GM18951 (cell line): Measurements from ENCODE around the gene DPYSL3.

ENCODE experiments used
- POLR2A ChIP-seq: IDR thresholded peaks from 4 replicates; pipeline ENCODE4 v1.6.1; 2011; ENCODE audit warnings: mild to moderate bottlenecking; ENCODE audit not compliant: insufficient read length, insufficient read depth; ENCODE audit errors: extremely low read depth
- in situ Hi-C: fragments of 300-500 bp; cut with MboI; formaldehyde crosslinking; loops from one replicate; pipeline ENCODE4 v1.12.0; 2022; ENCODE audit warnings: low sequenced_read_pairs, mixed read lengths, inconsistent platforms; ENCODE audit not compliant: unreplicated experiment

The DPYSL3 gene

DNA sequence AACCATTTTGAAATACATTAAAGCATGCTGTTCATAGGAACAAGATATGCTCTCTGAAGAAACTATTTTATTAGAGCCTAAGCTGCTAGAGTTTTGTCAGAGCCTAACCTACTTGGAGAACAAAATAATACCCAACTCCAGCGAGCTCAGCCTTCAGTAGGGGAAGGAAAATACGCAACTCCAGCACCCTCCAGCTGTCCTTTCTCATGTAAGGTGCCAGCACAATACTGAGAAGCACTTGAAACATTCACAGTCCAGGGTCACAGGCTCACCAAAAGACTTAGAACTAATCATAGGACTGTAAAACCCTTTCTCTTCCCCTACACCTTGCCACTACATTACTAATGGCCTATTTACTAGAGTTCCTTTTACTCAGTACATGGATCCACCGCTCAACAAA is 18.9 kb downstream of the DPYSL3 start:
- no peak for TF ChIP-seq POLR2A
- in situ Hi-C loops: no loop called here

DNA sequence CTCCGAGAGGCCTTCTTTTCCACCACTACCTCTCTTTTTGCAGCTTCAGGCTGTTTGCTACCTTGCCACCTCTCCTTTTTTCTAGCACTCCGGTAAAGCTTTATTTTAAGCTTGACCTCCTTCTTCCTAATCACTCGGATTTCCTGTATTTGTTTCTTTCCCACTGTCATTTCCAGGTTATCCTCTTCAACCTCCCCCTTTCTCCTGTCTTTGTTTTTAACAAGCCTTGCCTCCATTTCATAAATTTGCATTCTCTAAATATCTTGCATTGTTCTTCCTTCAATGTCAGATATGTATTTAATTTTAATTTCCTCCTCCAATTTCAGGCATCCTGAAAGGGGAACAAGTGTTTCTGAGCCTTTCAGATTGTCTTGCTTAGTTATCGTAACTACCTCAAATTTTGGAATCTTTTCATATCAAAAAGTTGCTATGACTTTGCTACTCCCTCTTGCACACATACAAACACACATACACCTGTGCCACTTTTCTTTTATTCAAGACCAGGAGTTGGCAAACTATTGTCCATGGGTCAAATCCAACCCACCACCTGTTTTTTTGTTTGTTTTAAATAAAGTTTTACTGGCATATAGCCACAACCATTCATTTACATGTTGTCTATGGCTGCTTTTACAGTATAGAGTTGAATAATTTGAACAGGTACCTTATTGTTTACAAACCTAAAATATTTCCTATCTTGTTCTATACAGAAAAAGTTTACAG is 22.7 kb downstream of the DPYSL3 start:
- TF ChIP-seq POLR2A: no peak
- in situ Hi-C loops: no loop called here

DNA sequence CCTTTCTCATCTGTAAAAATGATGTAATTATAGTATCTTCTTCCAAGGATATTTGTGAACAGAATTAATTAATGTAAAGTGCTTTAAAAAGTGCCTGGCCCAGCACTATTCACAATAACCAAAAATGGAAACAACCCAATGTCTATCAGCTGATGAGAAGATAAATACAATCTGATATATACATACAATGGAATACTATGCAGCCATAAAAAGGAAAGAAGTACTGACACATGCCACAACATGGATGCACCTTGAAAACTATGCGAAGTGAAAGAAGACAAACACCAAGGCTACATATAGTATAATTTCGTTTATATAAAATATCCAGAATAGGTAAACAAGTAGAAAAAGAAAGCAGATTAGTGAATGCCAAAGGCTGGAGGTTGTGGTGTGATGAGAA is 24.1 kb downstream of the DPYSL3 start:
- no peak for TF ChIP-seq POLR2A
- in situ Hi-C loops: no loop called here

DNA sequence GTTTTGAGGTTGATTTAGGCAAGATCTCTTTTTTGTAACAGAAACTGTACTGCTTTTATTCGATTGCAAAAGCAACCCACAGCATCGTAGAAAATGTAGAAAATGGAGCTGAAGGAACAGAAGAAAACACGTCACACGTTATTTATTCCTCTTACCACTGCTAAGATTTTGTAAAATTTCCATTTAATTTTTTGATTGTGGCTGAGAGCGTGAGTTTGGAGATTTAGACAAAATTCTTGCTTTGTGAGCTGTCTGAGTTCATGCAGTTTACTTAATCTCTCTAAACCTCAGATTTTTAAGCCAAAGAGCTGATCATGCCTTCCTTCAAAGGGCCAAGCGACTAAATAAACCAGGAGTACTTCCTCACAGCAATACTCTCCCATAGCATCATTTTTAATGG is 24.8 kb downstream of the DPYSL3 start:
- in situ Hi-C loops: no loop called here
- TF ChIP-seq POLR2A: no peak

DNA sequence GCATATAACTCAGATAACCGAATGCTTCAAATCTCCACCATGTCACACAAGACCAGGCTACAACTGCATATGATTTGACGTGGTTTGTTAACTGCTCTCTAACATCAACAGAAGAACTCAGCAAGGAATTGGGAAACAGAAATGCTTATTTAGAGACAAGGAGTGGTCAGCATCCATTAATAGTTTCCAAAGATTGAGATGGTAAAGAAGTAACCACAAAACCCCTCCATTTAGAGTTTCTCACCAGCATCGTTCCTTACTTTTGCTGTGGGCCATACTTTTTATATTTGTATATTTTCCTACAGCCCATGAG is 25.2 kb downstream of the DPYSL3 start:
- in situ Hi-C loops: no loop called here
- TF ChIP-seq POLR2A: no peak

DNA sequence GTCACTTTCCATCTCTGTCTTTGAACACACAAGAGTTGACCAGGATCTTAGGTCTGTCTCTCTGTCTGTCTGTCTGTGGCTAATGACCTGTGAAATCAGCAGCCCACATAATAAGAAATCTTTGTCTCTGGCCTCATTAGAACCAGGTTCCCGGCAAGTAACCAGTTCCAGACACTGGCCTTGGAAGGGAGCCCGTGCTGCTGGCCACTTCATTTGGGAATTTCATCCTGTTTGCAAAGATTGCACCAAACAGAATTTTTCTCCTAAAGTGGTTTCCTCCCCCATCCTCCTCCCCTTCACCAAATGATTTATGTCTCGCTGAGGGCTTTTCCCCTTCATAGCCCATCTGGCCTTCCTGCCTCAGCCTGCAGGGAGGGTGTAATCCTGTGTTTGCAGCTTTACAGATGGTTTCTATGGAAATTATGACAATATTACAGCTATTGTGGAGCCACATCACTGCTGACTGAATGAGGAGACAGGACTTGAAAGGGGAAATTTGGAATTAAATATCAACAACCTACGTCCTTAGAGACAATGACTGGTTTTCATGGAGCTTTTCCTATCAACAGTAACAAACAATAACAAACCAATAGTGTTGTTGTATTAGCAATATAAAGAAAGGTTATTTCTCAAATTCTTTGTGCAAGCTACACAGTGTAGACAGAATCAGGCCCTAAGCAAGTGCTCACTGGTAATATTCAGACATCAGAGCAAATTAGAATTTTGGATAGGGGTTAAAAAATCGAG is 25.7 kb downstream of the DPYSL3 start:
- in situ Hi-C loops: no loop called here
- TF ChIP-seq POLR2A: no peak

DNA sequence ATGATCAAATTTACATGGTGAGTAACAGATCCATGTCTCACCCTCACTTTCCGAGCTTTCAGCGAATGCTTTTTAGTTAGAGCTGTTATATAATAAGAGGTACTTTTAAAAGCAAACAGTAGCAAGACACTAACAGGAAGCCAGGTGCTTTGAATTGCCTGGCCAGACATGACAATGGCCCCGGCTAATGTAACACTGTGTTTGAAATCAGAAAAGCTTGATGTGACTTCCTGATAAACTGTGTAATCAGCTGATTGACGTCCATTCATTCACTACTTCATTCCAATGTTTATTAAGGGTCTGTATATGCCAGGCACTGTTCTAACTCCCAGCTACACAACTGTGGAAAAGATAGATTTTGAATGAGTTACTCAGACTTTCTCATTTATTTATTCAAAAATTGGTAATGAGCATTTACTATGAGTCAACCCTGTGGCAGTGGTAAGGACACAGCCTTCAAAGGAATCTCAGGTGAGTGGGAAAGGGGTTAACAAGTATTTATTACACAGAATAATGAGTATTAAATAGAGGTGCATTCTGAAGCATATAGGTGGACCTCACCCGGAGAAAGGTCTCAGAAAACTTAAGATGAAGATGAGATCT is 26.6 kb downstream of the DPYSL3 start:
- in situ Hi-C loops: no loop called here
- no peak for TF ChIP-seq POLR2A

DNA sequence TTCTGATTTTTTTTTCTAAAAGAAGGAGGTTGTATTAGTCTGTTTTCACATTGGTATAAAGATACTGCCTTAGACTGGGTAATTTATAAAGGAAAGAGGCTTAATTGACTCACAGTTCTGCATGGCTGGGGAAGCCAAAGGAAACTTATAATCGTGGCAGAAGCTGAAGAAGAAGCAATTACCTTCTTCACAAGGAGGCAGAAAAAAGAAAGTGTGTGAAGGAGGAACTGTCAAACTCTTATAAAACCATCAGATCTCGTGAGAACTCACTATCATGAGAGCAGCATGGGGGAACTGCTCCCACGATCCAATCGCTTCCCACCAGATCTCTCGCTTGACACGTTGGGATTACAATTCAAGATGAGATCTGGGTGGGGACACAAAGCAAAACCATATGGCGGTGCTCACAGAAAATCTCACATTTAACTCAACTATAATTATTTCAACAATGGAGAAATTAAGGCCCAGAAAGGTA is 27.1 kb downstream of the DPYSL3 start:
- TF ChIP-seq POLR2A: no peak

DNA sequence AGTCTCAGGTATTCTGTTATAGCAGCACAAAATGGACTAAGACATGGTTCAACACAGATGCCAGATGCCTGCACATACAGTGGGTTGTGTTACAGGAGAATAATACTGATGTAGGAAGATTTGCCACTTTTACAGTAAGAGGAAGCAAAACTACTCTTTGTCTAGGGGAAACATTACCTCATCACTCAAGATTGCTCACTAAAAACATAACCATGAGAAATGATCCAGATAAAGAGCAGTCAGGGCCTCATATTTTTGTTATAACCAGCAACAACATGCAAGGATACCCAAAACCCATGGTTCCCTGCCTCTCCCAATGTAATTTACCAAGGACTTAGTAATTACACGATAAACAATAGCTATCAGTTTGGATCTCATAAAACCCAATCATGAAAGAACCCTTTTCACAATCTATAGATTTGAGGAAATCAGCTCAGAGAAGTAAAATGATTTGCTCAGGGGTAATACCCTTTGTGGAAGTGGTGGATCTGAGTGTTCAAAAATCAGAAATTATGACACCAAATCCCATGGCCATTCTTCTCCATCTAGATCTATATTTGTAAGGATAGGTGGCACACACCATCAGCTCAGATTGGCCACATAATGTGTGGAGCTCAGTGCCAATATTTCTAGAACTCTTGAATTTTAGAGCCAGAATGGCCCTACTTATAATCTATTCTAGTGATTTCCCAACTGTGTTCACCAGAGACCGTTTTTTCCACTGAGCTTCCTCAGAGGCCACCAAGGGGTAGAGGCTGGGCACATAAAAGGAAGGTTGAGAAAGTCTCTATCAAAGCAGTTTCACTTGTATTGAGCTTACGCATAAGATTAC is 27.8 kb downstream of the DPYSL3 start:
- in situ Hi-C loops: no loop called here
- no peak for TF ChIP-seq POLR2A

More for the DNA sequence above, 27.1 kb downstream of the DPYSL3 start:
- in situ Hi-C loops: no loop called here

DNA sequence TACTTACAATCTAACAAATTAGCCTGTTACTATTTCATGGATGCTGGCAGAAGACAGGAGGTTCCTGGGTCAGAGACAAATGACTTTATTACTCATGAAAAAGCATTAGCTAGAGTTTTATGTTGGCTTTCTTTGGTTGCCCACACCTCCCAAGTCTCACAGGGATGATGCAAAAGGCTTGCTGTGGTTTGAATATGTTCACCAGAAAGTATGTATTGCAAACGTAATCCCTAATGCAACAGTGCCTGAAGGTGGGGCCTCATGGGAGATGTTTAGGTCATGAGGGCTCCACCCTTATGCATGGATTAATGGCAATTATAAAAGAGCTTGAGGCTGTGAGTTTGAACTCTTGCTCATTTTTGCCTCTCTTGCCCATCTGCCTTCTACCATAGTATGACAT is 28.5 kb downstream of the DPYSL3 start:
- no peak for TF ChIP-seq POLR2A

DNA sequence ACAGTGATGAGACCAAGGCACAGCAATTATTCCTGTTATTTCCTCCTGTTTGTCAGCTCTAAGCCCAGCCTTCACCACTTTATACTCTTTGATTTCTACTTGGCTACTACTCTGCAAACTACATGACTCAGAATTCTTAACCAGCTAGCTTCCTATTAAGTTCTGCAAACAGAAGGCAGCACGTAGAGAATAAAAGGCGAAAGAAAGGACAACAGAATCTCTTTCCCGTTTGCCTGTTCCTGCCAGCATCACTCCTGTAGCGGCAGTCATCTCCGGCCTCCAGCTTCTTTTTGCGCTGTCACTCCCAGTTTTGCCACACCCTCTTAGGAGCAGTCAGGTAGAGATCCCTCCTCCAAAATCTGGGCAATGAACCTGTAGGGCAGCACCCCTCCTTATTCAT is 29.9 kb downstream of the DPYSL3 start:
- in situ Hi-C loops: no loop called here
- TF ChIP-seq POLR2A: no peak

More for the DNA sequence above, 28.5 kb downstream of the DPYSL3 start:
- in situ Hi-C loops: no loop called here

DNA sequence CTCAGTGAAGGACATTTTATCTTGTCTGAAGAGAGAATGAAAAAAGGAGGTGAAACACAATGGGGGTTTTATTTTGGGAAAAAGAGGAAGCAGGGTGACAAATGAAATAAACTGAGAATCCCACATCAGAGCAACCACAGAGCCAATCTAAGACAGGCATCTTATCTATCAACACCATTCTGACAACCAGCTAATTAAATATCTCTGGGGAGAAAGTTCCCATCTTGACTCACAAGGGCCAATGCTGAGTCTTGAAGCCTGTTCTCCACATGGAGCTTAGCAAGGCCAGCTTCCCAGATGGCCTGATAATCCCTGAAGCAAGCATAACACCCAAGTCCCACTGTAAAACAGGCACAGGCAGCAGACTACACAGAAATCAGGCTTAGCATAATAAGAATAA is 30.4 kb downstream of the DPYSL3 start:
- in situ Hi-C loops: no loop called here
- no peak for TF ChIP-seq POLR2A

DNA sequence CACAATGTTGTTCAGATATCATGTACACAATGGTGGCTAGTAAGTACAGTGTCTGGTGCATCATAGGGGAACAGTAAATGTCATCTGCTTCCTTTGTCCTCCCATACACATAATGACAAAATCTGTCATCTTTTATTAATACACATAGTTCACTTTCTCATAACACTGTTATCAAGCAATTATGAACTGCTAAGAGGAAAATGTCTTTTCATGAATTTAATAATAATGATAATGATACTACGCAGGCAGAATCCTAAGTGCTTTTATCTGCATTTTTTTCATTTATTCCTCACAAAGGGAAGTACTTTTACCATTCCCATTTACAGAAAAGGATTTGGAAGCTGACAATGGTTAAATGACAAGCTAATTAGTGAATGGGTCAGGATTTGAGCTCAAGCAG is 35.7 kb downstream of the DPYSL3 start:
- no peak for TF ChIP-seq POLR2A
- in situ Hi-C loops: no loop called here
